ENCODE results near the gene RHPN2. TPM values are rescaled to one million over a fixed set of nuclear protein-coding genes. Genes with fewer than 3 reads are reported as not detected.
"Not testable (repeated sequence)": the region's sequence is repeated elsewhere in the genome, so short reads cannot be mapped to it uniquely, and the experiment has no call there.

Gene RHPN2
- total RNA-seq, 2 experiments from 2014 or later = 4.5 to 5.3 TPM

DNA sequence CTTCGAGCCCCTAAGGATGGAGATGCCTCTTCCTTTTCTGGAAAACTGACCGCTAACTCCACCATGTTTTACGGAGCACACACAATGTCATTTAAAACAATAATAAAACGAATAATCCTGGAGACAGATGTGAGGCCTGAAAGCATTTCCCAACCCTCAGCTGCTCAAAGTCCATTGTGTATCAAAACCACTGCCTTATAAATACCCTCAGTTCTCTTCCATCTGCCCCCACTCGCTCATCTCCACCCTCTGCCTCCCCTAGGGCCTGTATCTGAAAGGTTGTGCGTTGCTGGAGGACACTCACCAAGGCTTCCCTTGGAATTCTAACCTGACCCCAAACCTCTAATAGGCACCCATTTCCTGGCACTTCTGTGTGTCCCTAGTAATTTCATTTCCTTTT, 82.2 kb downstream of the RHPN2 start:
- H3K27ac Mint-ChIP-seq, H3K27me3 Mint-ChIP-seq: not testable (repeated sequence)

DNA sequence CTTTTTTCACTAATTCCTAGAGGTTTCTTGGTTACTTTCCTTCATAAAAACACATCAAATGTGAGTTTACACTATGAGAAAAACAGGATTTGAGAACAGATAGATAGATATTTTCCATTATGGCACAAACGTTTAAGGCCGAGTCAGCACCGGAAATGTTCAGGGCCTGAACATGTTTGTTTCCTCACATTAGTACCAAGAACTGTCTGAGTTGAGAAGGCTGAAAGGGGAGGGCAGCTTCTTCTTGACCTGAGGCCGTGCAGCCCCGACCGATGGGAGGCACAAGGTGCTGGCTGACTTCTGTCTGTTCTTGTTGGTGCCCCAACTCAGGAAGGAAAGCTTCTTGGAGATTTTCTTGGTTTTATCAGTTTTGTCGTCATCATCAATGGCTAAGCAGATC, 84.9 kb downstream of the RHPN2 start:
- H3K9me3 Mint-ChIP-seq, H3K36me3 Mint-ChIP-seq, H3K4me3 Mint-ChIP-seq, H3K27ac Mint-ChIP-seq, DNase-seq, H3K27me3 Mint-ChIP-seq, H3K4me1 Mint-ChIP-seq: not testable (repeated sequence)

More for the DNA sequence above, 82.2 kb downstream of the RHPN2 start:
- not testable (repeated sequence) for H3K9me3 Mint-ChIP-seq, H3K4me1 Mint-ChIP-seq, H3K4me3 Mint-ChIP-seq, DNase-seq, H3K36me3 Mint-ChIP-seq

DNA sequence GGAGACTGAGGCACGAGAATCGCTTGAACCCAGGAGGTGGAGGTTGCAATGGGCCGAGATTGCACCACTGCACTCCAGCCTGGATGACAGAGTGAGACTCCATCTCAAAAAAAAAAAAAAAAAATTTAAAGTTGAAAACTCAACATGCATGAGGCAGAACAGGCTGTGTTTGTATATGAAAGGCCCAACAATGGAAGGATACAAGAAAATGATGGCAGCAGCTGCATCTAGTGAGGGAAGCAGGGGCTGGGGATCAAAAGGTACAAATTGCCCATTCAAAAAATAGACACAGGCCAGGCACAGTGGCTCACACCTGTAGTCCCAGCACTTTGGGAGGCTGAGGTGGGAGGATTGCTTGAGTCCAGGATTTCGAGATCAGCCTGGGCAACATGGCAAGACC, 86.9 kb downstream of the RHPN2 start:
- H3K27ac Mint-ChIP-seq, DNase-seq, H3K9me3 Mint-ChIP-seq, H3K4me1 Mint-ChIP-seq, H3K36me3 Mint-ChIP-seq, H3K27me3 Mint-ChIP-seq, H3K4me3 Mint-ChIP-seq: not testable (repeated sequence)

DNA sequence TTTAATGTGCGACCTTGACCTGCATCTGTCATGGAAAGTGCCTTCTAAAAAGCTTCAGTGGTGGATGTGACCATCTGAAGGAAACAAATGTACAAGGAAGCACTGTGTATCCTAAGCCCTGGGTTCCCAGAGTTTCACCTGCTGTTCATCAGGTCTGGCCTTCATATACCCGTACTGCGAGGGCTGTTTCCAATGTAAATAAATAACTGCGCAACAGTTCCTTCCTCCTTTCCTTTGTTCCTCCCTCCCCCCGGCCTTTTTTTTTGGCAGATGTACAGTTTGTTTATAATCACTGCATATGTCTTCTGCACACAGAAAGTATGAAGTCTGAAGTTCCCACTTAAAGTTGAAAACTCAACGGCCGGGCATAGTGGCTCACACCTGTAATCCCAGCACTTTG, 87.4 kb downstream of the RHPN2 start:
- H3K9me3 Mint-ChIP-seq = no peaks in the 10 kb centered on the region
- peaks cover 5% of the 10 kb centered on the region for H3K36me3 Mint-ChIP-seq
- no peak for DNase-seq
- no peaks in the 10 kb centered on the region for H3K27me3 Mint-ChIP-seq
- H3K4me3 Mint-ChIP-seq = no peak overlapping the region
- no peak overlapping the region for H3K27ac Mint-ChIP-seq
- no peaks in the 10 kb centered on the region for H3K4me1 Mint-ChIP-seq

DNA sequence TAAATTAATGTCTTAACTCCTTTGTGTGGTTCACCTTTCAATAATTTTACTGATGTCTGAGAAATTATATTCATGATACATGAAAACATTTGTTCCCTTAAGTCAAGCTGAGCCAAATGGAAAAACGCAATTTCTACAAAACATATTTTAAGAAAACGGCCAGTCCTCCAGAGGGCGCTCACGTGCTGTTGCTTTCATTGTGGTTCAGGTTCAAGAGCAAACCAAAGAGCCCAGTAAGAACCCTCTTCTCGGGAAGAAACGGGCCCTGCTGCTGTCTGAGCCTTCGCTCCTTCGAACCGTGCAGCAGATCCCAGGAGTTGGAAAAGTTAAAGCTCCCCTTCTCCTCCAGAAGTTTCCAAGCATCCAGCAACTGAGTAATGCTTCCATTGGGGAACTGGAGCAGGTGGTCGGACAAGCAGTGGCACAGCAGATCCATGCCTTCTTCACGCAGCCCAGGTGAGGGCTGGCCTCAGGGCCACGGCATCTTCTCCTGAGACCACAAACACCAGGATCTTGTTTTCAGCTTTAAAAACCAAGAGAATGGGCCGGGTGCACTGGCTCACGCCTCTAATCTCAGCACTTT, 88.4 kb downstream of the RHPN2 start:
- Mint-ChIP-seq H3K4me3 (no peak overlapping the region), H3K27me3 (no peaks in the 10 kb centered on the region), H3K9me3 (no peaks in the 10 kb centered on the region), H3K4me1 (no peaks in the 10 kb centered on the region), H3K36me3 (peaks cover 9% of the 10 kb centered on the region), H3K27ac (no peak overlapping the region)
- peak; percentile 56 for DNase-seq

DNA sequence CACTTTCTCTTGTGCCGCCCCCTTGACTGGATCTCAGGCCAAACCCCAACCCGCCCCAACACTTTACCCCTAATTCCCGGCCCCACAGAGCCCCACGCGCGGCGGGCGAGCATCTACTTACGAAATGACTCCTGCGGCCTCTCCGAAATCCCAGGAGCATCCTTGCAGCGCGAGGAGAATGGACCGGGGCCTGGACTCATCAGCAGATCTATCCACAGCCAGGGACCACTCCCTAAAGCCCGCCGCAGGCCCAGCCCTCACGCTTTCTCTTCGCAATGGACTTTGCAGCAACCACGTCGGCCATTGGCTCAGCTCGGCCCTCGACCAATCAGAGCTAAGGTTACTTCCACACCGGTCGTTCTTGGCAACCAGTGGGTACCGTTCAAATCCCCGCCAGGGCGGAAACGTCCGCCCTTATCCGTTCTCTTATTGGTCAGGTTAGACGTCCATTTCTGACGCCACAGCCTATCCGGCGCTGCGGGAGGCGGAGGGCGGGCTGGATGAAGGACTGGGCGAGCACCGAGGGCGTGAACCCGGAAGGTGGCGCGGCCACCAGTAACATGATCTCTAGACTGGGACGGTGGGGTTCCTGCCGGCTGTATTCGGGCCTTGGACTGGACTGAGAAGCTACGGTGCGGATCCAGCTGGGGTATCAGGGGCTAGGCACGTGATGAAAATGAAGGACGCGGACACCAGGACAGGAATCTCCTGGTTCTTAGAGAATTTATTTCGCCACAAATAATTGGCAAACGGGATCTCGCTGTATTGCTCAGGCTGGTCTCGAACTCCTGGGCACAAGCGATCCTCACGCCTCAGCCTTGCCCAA, 92.8 kb downstream of the RHPN2 start, which contains the start of the genes CEP89 and FAAP24:
Gene CEP89 (minus strand): TSS at position 244 of the 826 bp plus-strand sequence. CDS start 84 bp downstream, at position 160.
Gene FAAP24 (plus strand): TSS at position 528 of the 826 bp plus-strand sequence. CDS start 955 bp downstream, outside the sequence.
- Mint-ChIP-seq H3K9me3 (no peaks in the 10 kb centered on the region), H3K36me3 (peaks cover 12% of the 10 kb centered on the region), H3K27me3 (no peaks in the 10 kb centered on the region), H3K4me1 (peaks cover 6% of the 10 kb centered on the region), H3K4me3 (peak within 1 kb of the TSS; percentile 99), H3K27ac (peak within 1 kb of the TSS; percentile 94)
- DNase-seq = peak; percentile 97

DNA sequence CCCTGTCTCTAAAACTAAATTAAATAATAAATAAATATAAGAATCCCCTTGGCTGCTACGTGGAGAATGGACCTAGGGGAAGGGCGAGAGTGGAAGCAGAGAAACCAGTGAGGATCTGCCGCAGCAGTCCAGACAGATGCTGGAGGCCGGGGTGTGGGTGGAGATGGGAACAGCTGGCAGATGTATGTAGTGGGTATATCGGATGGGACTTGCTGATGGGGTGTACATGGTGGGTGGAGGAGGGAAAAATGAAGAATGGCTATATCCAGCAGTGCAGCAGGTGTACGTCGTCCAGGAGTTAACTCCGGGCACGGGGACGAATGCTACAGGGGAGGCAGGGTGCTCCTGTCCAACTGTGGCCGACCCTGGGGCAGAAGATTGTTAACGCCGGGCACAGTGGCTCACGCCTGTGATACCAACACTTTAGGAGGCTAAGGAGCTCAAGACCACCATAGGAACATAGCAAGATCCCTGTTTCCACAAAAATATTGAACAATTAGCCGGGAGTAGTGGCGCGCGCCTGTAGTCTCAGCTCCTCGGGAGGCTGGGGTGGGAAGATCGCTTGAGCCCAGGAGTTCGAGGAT, 93.6 kb downstream of the RHPN2 start:
- peaks cover 12% of the 10 kb centered on the region for H3K36me3 Mint-ChIP-seq
- H3K9me3 Mint-ChIP-seq = no peaks in the 10 kb centered on the region
- H3K4me3 Mint-ChIP-seq = peak overlapping the region; percentile 99
- peaks cover 6% of the 10 kb centered on the region for H3K4me1 Mint-ChIP-seq
- DNase-seq = no peak
- H3K27ac Mint-ChIP-seq = no peak overlapping the region
- H3K27me3 Mint-ChIP-seq = no peaks in the 10 kb centered on the region

DNA sequence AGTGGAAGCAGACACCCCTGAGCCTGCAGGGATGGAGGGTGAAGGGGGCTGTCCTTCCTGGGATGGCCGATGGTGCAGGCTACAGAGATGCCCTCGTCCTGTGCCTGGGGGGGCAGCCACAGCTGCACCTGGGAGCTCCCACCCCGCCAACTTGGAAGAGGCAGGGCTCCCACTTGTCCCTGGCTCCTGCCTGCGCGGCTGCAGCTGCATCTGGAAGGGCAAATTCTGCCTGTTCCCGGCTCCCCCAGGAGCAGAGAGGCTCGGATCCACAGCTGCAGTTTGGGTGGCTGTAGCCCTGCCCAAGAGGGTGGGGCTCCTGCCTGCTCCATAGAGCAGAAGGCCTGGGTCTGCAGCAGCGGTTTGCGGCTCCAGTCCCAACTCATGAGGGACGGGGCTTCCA, 95.1 kb downstream of the RHPN2 start:
- Mint-ChIP-seq H3K4me1 (peaks cover 6% of the 10 kb centered on the region), H3K27ac (no peak overlapping the region), H3K36me3 (peaks cover 7% of the 10 kb centered on the region), H3K4me3 (no peak overlapping the region), H3K27me3 (no peaks in the 10 kb centered on the region), H3K9me3 (no peaks in the 10 kb centered on the region)
- no peak for DNase-seq

DNA sequence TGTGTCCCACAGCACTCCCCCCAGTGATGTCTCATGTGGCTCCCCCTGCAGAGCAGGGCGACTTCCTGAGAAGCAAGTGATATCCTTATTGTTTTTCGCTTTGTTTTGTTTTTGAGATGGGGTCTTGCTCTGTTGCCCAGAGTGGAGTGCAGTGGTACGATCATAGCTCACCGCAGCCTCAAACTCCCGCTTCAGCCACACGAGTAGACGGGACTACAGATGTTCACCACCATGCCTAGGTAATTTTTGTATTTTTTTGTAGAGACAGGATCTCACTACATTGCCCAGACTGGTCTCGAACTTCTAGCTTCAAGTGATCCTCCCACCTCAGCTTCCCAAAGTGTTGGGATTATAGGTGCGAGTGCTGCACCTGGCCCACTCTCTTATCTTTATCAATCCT, 97.9 kb downstream of the RHPN2 start:
- H3K9me3 Mint-ChIP-seq = no peaks in the 10 kb centered on the region
- peaks cover 11% of the 10 kb centered on the region for H3K36me3 Mint-ChIP-seq
- H3K4me3 Mint-ChIP-seq = no peak overlapping the region
- no peak overlapping the region for H3K27ac Mint-ChIP-seq
- H3K27me3 Mint-ChIP-seq = no peaks in the 10 kb centered on the region
- no peak for DNase-seq
- H3K4me1 Mint-ChIP-seq = peaks cover 6% of the 10 kb centered on the region

DNA sequence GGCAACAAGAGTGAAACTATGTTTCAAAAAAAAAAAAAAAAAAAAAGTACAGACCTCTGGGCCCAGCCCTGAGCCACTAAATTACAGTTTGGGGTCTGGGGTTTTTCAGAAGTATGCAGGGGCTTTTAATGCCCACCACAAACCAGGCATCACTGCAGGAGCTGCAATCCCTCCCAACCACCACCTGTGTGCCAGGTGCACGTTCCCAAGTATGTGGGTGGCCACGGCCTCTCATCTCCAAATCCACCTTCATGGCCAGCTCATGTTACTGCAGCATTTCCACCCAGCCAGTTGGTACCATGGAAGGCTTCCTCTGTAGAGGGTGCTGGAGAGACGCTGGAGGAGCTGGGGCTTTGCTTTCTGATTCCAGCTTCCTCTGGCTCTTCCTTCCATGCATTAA, 119.4 kb downstream of the RHPN2 start:
- no peak for DNase-seq
- H3K27me3 Mint-ChIP-seq = no peaks in the 10 kb centered on the region
- H3K4me3 Mint-ChIP-seq = no peak overlapping the region
- H3K4me1 Mint-ChIP-seq = no peaks in the 10 kb centered on the region
- peaks cover 6% of the 10 kb centered on the region for H3K9me3 Mint-ChIP-seq
- H3K36me3 Mint-ChIP-seq = peaks cover 39% of the 10 kb centered on the region
- H3K27ac Mint-ChIP-seq = no peak overlapping the region

DNA sequence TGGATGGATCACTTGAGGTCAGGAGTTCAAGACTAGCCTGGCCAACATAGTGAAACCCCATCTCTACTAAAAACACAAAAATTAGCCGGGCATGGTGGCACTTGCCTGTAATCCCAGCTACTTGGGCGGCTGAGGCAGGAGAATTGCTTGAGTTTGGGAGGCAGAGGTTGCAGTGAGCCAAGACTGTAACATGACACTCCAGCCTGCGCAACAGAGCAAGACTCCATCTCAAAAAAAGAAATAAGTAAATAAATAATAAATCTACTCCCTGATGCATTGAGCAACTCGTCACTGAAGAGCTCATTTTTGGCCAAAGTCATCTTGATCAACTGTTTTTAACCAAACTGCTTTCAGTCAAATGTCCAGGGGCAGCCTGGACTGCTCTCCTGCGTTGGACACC, 123.4 kb downstream of the RHPN2 start:
- H3K27ac Mint-ChIP-seq, DNase-seq, H3K9me3 Mint-ChIP-seq, H3K4me1 Mint-ChIP-seq, H3K4me3 Mint-ChIP-seq, H3K27me3 Mint-ChIP-seq: not testable (repeated sequence)
- peaks cover 14% of the 10 kb centered on the region for H3K36me3 Mint-ChIP-seq

DNA sequence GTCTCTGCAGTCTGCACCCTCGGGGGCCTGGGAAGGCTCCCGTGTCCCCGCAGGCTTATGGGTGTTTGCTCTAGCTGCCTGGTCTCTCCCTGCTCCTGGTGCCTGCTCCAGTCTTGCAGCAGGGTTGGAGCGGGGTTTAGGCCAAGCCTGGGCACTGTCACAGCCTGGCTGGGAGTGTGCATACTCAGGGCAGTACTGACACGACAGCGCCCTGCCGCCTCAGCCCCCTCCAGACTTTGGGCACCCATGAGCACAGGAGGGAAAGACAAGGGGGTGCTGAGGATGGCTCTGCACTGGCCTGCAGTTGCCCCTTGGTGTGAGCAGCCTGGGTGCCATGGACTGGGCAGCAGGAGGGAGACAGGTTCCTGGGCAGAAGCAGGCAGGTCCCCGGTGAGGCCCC, 128.6 kb downstream of the RHPN2 start:
- Mint-ChIP-seq H3K27ac (no peak overlapping the region), H3K4me1 (no peaks in the 10 kb centered on the region), H3K36me3 (peaks cover 15% of the 10 kb centered on the region), H3K9me3 (no peaks in the 10 kb centered on the region), H3K4me3 (no peak overlapping the region), H3K27me3 (no peaks in the 10 kb centered on the region)
- no peak for DNase-seq

DNA sequence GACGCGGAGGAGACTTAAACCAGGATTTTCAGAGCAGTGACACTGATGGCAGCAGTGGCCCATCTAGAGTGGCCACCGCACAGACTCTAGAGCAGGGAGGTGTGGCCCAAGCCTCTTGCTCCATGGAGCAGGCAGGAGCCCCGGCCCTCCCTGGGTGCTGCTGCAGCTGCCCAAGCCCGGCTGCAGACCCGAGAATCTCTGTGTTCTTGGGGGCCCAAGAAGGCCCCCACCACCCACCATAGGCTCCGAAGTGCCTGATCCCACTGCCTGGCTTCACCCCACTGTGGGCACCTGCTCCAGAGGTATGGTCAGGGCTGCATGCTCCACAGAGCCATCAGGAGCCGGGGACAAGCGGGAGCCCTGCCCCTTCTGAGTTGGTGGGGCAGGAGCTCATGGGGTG, 129.1 kb downstream of the RHPN2 start:
- H3K4me1 Mint-ChIP-seq = no peaks in the 10 kb centered on the region
- DNase-seq = no peak
- H3K36me3 Mint-ChIP-seq = peaks cover 18% of the 10 kb centered on the region
- no peaks in the 10 kb centered on the region for H3K9me3 Mint-ChIP-seq
- H3K27me3 Mint-ChIP-seq = no peaks in the 10 kb centered on the region
- no peak overlapping the region for H3K27ac Mint-ChIP-seq
- no peak overlapping the region for H3K4me3 Mint-ChIP-seq

DNA sequence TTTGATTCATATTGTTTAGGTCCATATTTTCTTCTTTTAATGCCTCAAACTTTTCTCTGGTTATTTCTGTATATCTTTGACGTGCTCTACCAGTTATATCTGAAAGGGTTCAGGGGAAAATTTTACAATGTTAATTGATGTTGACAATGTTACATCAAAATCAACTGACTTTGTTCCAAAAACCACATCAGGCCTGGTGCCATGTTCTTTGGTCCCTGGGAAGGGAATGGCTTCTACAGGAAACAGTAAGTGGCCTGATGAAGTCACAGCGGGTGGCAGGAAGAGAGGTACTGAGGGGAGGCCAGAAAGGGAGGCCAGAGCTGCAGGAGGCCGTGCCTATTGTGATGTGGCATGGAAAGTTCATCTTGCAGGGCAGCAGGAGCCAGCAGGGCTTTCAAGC, 131.1 kb downstream of the RHPN2 start:
- H3K36me3 Mint-ChIP-seq = peaks cover 38% of the 10 kb centered on the region
- no peak overlapping the region for H3K4me3 Mint-ChIP-seq
- peaks cover 2% of the 10 kb centered on the region for H3K9me3 Mint-ChIP-seq
- H3K27me3 Mint-ChIP-seq = no peaks in the 10 kb centered on the region
- no peak for DNase-seq
- no peaks in the 10 kb centered on the region for H3K4me1 Mint-ChIP-seq
- no peak overlapping the region for H3K27ac Mint-ChIP-seq

DNA sequence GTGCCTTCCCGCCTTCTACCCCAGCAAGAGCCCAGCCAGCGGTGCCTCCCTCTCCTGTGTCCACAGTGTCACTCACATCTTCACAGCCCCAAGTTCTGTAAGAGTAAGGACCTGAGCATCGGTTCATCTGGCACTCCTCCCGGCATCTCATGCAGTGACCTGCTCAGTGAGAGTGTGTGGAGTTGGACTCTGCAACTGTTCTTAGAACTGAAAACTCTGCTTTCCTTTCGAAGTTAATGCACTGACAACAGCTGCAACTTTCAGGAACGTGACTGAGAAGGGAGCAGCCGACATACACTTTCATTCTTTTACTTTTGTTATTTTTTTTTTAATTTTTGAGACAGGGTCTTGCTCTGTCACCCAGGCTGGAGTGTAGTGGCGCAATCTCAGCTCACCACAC, 134.1 kb downstream of the RHPN2 start:
- Mint-ChIP-seq H3K9me3 (peaks cover 5% of the 10 kb centered on the region), H3K4me1 (no peaks in the 10 kb centered on the region), H3K4me3 (no peak overlapping the region), H3K27ac (no peak overlapping the region), H3K36me3 (peaks cover 50% of the 10 kb centered on the region), H3K27me3 (no peaks in the 10 kb centered on the region)
- no peak for DNase-seq

Measured in activated naive CD8-positive, alpha-beta T cell treated with anti-CD3 and anti-CD28 coated beads for 36 hours (primary cell).